ENCODE results near the gene ZNF771.

DNA sequence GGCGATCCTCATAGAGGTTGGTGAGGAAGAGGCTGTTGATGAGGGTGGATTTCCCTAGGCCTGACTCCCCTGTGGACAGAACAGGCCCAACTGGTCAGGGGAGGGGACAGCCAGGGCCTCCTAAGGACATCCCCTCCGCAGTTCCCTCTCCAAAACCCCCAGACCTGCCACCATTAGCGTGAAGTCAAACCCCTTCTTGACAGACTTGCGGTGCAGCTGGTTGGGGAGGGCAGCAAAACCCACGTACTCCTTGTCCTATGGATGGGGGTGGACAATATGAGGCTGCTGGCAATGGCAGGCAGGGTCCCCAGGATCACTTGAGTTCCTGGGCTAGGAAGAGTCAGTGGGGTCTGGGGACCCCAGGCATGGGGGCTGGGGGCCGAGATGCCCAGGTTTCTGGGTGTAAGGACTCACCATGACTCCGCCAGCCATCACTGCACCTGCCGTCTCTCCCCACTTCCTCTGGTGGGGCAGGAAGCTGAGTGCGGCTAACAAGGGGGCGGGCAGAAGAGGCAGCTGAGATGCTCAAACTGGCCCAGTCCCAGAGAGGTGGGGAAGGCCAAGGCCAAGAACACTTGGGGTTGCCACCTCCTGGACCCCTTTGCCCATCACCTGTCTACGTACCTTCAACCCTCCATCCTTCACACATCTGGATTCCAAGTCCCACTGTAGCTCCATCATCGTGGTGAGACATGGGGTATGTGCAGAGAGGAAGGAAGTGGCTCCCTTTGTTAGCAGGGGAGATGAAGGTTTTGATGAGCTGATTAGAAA, 25.1 kb upstream of the ZNF771 start, which contains the start of gene SEPTIN1:
- TF ChIP-seq, protein P1, sequence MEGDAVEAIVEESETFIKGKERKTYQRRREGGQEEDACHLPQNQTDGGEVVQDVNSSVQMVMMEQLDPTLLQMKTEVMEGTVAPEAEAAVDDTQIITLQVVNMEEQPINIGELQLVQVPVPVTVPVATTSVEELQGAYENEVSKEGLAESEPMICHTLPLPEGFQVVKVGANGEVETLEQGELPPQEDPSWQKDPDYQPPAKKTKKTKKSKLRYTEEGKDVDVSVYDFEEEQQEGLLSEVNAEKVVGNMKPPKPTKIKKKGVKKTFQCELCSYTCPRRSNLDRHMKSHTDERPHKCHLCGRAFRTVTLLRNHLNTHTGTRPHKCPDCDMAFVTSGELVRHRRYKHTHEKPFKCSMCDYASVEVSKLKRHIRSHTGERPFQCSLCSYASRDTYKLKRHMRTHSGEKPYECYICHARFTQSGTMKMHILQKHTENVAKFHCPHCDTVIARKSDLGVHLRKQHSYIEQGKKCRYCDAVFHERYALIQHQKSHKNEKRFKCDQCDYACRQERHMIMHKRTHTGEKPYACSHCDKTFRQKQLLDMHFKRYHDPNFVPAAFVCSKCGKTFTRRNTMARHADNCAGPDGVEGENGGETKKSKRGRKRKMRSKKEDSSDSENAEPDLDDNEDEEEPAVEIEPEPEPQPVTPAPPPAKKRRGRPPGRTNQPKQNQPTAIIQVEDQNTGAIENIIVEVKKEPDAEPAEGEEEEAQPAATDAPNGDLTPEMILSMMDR (IDR thresholded peaks at IDR 0.05), result no peak
- TF ChIP-seq POLR2A (IDR thresholded peaks at IDR 0.05), result no peak
